ENCODE data around the gene TCF4.

TCF4 gene

DNA sequence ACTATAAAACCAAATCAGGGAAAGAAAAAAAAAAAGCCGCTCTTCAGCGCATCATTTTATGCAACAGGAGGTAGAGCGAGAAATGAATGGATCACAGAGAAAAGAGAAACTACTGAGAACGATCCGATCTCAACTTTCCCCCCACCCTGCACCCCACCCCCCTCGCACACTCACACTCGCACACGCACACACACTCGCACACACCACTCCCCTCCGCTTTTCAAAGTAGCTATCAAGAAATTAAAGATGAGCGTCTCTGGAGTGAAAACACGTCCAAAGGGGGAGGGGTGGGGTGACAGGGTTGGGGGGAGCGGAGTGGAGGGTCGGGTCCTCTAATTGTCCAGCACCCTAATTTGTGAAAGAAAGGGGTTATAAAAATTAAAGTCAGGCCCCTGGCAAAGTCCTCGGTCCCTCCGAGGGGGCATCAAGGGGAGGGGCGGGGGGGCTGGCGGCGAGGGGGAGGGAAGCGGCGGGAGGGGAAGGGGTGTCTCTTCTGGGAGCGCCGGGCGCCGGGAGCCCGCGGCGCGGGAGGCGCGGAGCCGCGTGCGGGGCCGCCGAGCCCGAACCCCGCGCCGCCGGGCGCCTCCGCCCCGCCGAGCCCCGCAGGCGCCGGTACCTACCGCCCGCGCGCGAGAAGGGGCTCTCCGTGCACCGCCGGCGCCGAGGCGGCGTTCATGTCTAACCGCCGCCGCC lies 428 bp downstream of the TCF4 start:
- H3K4me3 ChIP-seq (replicated peaks; ENCODE audit: insufficient read depth, low read length): peak overlapping the region; percentile 79
- TF ChIP-seq, protein P1, sequence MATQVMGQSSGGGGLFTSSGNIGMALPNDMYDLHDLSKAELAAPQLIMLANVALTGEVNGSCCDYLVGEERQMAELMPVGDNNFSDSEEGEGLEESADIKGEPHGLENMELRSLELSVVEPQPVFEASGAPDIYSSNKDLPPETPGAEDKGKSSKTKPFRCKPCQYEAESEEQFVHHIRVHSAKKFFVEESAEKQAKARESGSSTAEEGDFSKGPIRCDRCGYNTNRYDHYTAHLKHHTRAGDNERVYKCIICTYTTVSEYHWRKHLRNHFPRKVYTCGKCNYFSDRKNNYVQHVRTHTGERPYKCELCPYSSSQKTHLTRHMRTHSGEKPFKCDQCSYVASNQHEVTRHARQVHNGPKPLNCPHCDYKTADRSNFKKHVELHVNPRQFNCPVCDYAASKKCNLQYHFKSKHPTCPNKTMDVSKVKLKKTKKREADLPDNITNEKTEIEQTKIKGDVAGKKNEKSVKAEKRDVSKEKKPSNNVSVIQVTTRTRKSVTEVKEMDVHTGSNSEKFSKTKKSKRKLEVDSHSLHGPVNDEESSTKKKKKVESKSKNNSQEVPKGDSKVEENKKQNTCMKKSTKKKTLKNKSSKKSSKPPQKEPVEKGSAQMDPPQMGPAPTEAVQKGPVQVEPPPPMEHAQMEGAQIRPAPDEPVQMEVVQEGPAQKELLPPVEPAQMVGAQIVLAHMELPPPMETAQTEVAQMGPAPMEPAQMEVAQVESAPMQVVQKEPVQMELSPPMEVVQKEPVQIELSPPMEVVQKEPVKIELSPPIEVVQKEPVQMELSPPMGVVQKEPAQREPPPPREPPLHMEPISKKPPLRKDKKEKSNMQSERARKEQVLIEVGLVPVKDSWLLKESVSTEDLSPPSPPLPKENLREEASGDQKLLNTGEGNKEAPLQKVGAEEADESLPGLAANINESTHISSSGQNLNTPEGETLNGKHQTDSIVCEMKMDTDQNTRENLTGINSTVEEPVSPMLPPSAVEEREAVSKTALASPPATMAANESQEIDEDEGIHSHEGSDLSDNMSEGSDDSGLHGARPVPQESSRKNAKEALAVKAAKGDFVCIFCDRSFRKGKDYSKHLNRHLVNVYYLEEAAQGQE (IDR thresholded peaks at IDR 0.05; ENCODE audit: insufficient replicate concordance, low read depth): no peak
- TF ChIP-seq GABPA (IDR thresholded peaks at IDR 0.05; ENCODE audit: low read depth): no peak
- no peak for TF ChIP-seq POLR2AphosphoS5 (IDR thresholded peaks at IDR 0.05; ENCODE audit: low read depth)
- no peak for TF ChIP-seq SPI1 (IDR thresholded peaks at IDR 0.05; ENCODE audit: borderline replicate concordance, low read depth)
- TF ChIP-seq, protein P2, sequence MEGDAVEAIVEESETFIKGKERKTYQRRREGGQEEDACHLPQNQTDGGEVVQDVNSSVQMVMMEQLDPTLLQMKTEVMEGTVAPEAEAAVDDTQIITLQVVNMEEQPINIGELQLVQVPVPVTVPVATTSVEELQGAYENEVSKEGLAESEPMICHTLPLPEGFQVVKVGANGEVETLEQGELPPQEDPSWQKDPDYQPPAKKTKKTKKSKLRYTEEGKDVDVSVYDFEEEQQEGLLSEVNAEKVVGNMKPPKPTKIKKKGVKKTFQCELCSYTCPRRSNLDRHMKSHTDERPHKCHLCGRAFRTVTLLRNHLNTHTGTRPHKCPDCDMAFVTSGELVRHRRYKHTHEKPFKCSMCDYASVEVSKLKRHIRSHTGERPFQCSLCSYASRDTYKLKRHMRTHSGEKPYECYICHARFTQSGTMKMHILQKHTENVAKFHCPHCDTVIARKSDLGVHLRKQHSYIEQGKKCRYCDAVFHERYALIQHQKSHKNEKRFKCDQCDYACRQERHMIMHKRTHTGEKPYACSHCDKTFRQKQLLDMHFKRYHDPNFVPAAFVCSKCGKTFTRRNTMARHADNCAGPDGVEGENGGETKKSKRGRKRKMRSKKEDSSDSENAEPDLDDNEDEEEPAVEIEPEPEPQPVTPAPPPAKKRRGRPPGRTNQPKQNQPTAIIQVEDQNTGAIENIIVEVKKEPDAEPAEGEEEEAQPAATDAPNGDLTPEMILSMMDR (IDR thresholded peaks at IDR 0.05; ENCODE audit: insufficient read depth, low read length): no peak
- H3K27me3 ChIP-seq (ENCODE audit: insufficient read depth, poor library complexity, severe bottlenecking): no peaks in the 10 kb centered on the region
- no peak overlapping the region for H3K27ac ChIP-seq (replicated peaks)
- DNase-seq (ENCODE audit: low read depth in 1 of 2, low spot score in 1 of 2): no peak

DNA sequence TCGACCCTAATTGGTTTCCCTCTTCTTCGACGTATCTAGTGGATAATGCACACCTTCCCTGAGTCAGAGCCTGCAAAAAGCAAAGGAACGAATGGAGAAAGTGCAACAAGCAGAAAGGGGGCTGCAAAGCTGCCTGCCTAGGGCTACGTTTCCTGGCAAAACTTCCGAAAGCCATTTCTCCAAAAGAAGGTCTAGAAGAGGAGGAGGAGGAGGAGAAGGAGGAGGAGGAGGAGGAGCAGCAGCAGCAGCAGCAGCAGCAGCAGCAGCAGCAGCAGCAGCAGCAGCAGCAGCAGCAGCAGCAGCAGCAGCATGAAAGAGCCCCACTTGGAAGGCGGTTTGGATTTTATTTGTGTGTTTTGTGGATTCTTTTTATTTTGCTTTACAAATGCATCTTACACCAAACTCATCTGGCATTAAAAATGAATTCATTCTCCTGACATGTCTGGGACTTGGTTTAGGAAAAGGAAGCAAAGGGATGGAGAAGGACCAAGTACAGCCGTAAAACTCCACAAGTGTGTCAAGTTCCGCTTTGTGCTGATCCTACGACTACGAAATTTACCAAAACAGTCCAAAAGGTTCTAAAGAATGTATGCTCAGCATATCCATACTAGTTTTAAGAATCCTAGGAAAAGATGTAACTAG lies 2.0 kb downstream of the TCF4 start:
- no peak for DNase-seq (ENCODE audit: low read depth in 1 of 2, low spot score in 1 of 2)
- Histone ChIP-seq H3K27me3 (ENCODE audit: insufficient read depth, poor library complexity, severe bottlenecking) (no peaks in the 10 kb centered on the region), H3K4me3 (replicated peaks; ENCODE audit: insufficient read depth, low read length) (no peak overlapping the region), H3K27ac (replicated peaks) (no peak overlapping the region)
- TF ChIP-seq GABPA (IDR thresholded peaks at IDR 0.05; ENCODE audit: low read depth) (no peak), SPI1 (IDR thresholded peaks at IDR 0.05; ENCODE audit: borderline replicate concordance, low read depth) (no peak), POLR2AphosphoS5 (IDR thresholded peaks at IDR 0.05; ENCODE audit: low read depth) (no peak)
- TF ChIP-seq, protein P2 (IDR thresholded peaks at IDR 0.05; ENCODE audit: insufficient read depth, low read length): no peak
- TF ChIP-seq, protein P1 (IDR thresholded peaks at IDR 0.05; ENCODE audit: insufficient replicate concordance, low read depth): no peak

DNA sequence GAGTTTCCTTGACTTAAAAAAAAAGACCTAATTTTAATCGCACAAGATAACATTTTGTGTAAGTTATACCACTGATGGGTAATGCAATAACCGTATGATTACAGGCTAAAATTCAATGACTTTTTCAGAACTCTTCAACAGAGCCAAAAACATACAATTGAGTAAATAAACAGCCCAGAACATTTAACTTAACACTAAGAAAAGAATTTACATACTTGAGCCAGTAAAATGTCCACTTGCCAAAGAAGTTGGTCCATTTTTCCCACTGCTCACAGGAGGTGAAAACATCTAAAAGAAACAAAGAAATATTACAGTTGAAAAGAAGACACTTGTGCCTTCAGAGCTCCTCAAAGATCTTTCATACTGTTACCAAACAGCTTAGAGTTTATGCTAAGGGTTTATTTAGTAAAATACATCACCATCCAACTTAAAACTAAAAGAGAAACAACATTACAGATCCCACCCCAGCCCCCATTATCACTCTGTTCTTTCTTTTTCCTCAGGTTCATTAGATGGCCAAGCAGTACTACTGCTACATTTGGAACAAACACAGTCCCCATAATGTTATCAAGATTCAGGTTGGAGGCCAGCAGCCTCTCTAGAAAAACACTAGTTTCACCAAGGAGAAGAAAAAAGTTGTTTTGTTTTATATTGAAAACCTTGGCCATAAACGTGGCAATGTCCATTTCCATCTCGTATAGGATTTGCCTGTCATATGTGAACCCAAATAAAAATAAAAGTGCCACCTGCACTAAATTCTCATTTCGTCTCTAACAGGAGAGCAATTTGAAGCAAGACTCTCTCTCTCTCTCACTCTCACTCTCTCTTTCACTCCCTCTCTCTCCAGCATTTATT lies 2.7 kb downstream of the TCF4 start:
- no peak for DNase-seq (ENCODE audit: low read depth in 1 of 2, low spot score in 1 of 2)
- H3K27me3 ChIP-seq (ENCODE audit: insufficient read depth, poor library complexity, severe bottlenecking): no peaks in the 10 kb centered on the region
- TF ChIP-seq GABPA (IDR thresholded peaks at IDR 0.05; ENCODE audit: low read depth) (no peak), SPI1 (IDR thresholded peaks at IDR 0.05; ENCODE audit: borderline replicate concordance, low read depth) (no peak), POLR2AphosphoS5 (IDR thresholded peaks at IDR 0.05; ENCODE audit: low read depth) (no peak)
- TF ChIP-seq, protein P1 (IDR thresholded peaks at IDR 0.05; ENCODE audit: insufficient replicate concordance, low read depth): no peak
- TF ChIP-seq, protein P2 (IDR thresholded peaks at IDR 0.05; ENCODE audit: insufficient read depth, low read length): no peak
- H3K4me3 ChIP-seq (replicated peaks; ENCODE audit: insufficient read depth, low read length): no peak overlapping the region
- no peak overlapping the region for H3K27ac ChIP-seq (replicated peaks)

All from HL-60 (cell line).